Panc1 (cell line): ENCODE results near the gene HEMK1. TPM values are rescaled to one million over a fixed set of nuclear protein-coding genes. Genes with fewer than 3 reads are reported as not detected.

Source experiments
- ATAC-seq: fragments of 200-7000 bp; cut with Tn5 transposase; 2 replicates; pipeline ENCODE4 v1.9.1; 2020; ENCODE audit warnings: mild to moderate bottlenecking, moderate library complexity
- BruUV-seq: library from RNA; stranded (reverse); fragments of 400-500 nt; replicated peaks from 2 replicates; lab custom pipeline; 2021; lab: Mats Ljungman, UMichigan
- CTCF ChIA-PET: fragments of 300-600 bp; sonication (Branson Sonifier 250); formaldehyde crosslinking; loops from one replicate; lab custom pipeline; 2022; ENCODE audit warnings: antibody characterized with exemption; lab: Charles Lee
- POLR2A ChIA-PET: fragments of 300-600 bp; sonication (Branson Sonifier 250); formaldehyde crosslinking; loops from one replicate; lab custom pipeline; 2022; ENCODE audit warnings: antibody characterized with exemption; lab: Charles Lee
- DNase-seq: peaks from one replicate; pipeline ENCODE4 v3.0.0-alpha.2; 2010; ENCODE audit warnings: low read depth, low spot score
- H3K27ac ChIP-seq: 2 replicates; pipeline ENCODE4 v1.5.1; 2011; ENCODE audit warnings: mild to moderate bottlenecking, low read length, inconsistent platforms
- H3K27me3 ChIP-seq: fragments of 200-500 bp; sonication (Bioruptor generic); 2 replicates; pipeline ENCODE4 v1.6.0; 2014; ENCODE audit warnings: low read length, inconsistent platforms; ENCODE audit not compliant: control insufficient read depth, insufficient read depth
- H3K36me3 ChIP-seq: fragments of 200-500 bp; sonication (Bioruptor generic); 2 replicates; pipeline ENCODE4 v1.5.1; 2014; ENCODE audit warnings: inconsistent platforms, mild to moderate bottlenecking, low read length, moderate library complexity; ENCODE audit not compliant: control insufficient read depth, insufficient read depth
- H3K4me1 ChIP-seq: 2 replicates; pipeline ENCODE4 v1.5.1; 2011; ENCODE audit warnings: inconsistent platforms, mild to moderate bottlenecking, low read length, moderate library complexity; ENCODE audit not compliant: control insufficient read depth, insufficient read depth
- H3K4me3 ChIP-seq, 2 experiments: 2 replicates each; pipeline ENCODE4 v1.5.1; 2011 to 2012; ENCODE audit warnings: low read depth in 2 of 2, low read length in 2 of 2, mild to moderate bottlenecking in 2 of 2, inconsistent platforms in 1 of 2, moderate library complexity in 1 of 2
- H3K9me3 ChIP-seq: fragments of 200-500 bp; sonication (Bioruptor generic); 2 replicates; pipeline ENCODE4 v1.5.1; 2014; ENCODE audit warnings: low read depth, mild to moderate bottlenecking, inconsistent platforms, low read length, moderate library complexity; ENCODE audit not compliant: control insufficient read depth, insufficient read depth
- POLR2AphosphoS5 ChIP-seq: IDR thresholded peaks from 2 replicates; pipeline ENCODE4 v1.6.1; 2012; ENCODE audit warnings: mild to moderate bottlenecking, low read depth, low read length, moderate library complexity
- SIN3A ChIP-seq: IDR thresholded peaks from 2 replicates; pipeline ENCODE4 v1.6.1; 2012; ENCODE audit warnings: low read depth, mild to moderate bottlenecking, low read length, moderate library complexity, borderline replicate concordance; ENCODE audit not compliant: insufficient read depth
- TCF7L2 ChIP-seq: IDR thresholded peaks from 2 replicates; pipeline ENCODE4 v1.6.1; 2011; ENCODE audit warnings: mild to moderate bottlenecking, low read depth, low read length, inconsistent platforms
- in situ Hi-C: cut with HindIII; loops from 2 replicates; pipeline ENCODE4 v1.10.0; 2016; ENCODE audit warnings: low sequenced_read_pairs, low pct_unique_long_range_greater_than_20kb
- intact Hi-C: fragments of 100-400 bp; cut with micrococcal nuclease; formaldehyde crosslinking; loops from one replicate; pipeline ENCODE4 v1.10.0; 2022; ENCODE audit not compliant: unreplicated experiment
- total RNA-seq: library from RNA; stranded (reverse); gene quantifications from one replicate; pipeline ENCODE4 v1.2.1, GENCODE V29; 2021; ENCODE audit not compliant: unreplicated experiment
- TF ChIP-seq, protein P1 (sequence below): fragments of 450-650 bp; IDR thresholded peaks from 2 replicates; pipeline ENCODE4 v1.5.1; 2017; ENCODE audit warnings: mild to moderate bottlenecking
- TF ChIP-seq, protein P2 (sequence below), 2 experiments: IDR thresholded peaks; 2 replicates each; pipeline ENCODE4 v1.6.1; 2011 to 2012; ENCODE audit warnings: low read depth in 2 of 2, control low read depth in 1 of 2, low read length in 1 of 2, mild to moderate bottlenecking in 1 of 2, moderate library complexity in 1 of 2; ENCODE audit not compliant: insufficient read depth in 1 of 2

Gene HEMK1
- total RNA-seq, 1 experiment from 2014 or later: 12.1 TPM

DNA sequence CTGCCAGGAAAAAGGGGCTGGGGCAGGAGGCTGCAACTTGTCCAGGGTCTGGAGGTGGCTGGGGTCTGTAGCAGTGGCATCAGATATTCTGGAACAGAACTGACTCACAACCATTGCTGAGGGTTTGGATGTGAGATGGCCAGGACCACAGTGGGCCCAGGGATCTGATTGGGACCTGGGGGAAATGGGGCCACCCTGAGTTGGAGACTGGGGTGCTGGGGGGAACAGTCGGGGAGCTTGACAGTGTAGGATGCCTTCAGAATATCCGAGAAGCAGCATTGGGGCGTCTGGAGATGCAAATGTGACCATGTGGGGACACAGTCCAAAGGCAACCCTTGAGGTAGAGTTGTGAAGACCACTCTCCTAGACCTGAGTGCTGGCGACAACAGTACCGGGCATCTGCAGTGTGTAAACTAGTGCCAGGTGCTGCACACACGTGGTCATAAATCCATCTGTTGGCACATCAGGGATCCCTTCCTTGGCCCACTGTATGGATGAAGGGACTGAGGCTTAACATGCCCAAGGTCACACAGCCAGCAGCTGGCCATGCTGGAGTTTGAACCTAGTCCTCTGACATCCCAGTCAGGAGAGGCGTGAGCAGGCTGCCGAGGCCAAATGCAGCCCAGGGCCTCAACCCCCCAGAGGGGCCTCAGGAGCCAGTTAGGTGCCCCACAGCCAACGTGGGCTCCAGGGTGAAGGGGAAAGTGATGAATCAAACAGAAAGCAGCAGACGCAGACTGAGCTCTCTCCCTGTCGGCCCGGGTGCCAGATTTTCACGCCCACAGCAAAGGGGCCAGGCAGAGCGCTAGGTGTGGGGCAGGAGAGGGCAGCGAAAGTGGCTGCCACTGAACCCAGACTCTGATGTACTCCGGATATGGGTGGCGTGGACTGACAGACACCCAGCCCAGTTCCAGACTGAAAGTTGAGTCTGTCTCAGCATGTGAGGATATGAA lies 18.8 kb downstream of the HEMK1 start:
- DNase-seq (no peak), ATAC-seq (no peak)
- intact Hi-C loops: no loop called here
- ChIA-PET POLR2A (interaction anchor here (0.6 kb wide), 1 partner anchor 994 kb away, joined by 5 read pairs; no protein-coding TSS in a partner anchor), CTCF (interaction anchor here (0.5 kb wide), 1 partner anchor 328 kb away, joined by 4 read pairs; no protein-coding TSS in a partner anchor)
- no peaks in the 10 kb centered on the region for H3K9me3 ChIP-seq
- no peaks in the 10 kb centered on the region for H3K36me3 ChIP-seq
- BruUV-seq: no TSS peak
- no peaks in the 10 kb centered on the region for H3K27me3 ChIP-seq
- H3K27ac ChIP-seq: no peak overlapping the region
- in situ Hi-C loops: no loop called here
- H3K4me3 ChIP-seq: no peak overlapping the region
- no peak for TF ChIP-seq POLR2AphosphoS5
- TF ChIP-seq, protein P1, sequence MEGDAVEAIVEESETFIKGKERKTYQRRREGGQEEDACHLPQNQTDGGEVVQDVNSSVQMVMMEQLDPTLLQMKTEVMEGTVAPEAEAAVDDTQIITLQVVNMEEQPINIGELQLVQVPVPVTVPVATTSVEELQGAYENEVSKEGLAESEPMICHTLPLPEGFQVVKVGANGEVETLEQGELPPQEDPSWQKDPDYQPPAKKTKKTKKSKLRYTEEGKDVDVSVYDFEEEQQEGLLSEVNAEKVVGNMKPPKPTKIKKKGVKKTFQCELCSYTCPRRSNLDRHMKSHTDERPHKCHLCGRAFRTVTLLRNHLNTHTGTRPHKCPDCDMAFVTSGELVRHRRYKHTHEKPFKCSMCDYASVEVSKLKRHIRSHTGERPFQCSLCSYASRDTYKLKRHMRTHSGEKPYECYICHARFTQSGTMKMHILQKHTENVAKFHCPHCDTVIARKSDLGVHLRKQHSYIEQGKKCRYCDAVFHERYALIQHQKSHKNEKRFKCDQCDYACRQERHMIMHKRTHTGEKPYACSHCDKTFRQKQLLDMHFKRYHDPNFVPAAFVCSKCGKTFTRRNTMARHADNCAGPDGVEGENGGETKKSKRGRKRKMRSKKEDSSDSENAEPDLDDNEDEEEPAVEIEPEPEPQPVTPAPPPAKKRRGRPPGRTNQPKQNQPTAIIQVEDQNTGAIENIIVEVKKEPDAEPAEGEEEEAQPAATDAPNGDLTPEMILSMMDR: no peak
- TF ChIP-seq, protein P2, sequence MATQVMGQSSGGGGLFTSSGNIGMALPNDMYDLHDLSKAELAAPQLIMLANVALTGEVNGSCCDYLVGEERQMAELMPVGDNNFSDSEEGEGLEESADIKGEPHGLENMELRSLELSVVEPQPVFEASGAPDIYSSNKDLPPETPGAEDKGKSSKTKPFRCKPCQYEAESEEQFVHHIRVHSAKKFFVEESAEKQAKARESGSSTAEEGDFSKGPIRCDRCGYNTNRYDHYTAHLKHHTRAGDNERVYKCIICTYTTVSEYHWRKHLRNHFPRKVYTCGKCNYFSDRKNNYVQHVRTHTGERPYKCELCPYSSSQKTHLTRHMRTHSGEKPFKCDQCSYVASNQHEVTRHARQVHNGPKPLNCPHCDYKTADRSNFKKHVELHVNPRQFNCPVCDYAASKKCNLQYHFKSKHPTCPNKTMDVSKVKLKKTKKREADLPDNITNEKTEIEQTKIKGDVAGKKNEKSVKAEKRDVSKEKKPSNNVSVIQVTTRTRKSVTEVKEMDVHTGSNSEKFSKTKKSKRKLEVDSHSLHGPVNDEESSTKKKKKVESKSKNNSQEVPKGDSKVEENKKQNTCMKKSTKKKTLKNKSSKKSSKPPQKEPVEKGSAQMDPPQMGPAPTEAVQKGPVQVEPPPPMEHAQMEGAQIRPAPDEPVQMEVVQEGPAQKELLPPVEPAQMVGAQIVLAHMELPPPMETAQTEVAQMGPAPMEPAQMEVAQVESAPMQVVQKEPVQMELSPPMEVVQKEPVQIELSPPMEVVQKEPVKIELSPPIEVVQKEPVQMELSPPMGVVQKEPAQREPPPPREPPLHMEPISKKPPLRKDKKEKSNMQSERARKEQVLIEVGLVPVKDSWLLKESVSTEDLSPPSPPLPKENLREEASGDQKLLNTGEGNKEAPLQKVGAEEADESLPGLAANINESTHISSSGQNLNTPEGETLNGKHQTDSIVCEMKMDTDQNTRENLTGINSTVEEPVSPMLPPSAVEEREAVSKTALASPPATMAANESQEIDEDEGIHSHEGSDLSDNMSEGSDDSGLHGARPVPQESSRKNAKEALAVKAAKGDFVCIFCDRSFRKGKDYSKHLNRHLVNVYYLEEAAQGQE (IDR thresholded peaks at IDR 0.05; ENCODE audit: insufficient read depth in 1 of 2, low read depth in 2 of 2, low read length in 1 of 2): no peak
- TF ChIP-seq TCF7L2: no peak
- TF ChIP-seq SIN3A: no peak
- H3K4me1 ChIP-seq: no peaks in the 10 kb centered on the region

DNA sequence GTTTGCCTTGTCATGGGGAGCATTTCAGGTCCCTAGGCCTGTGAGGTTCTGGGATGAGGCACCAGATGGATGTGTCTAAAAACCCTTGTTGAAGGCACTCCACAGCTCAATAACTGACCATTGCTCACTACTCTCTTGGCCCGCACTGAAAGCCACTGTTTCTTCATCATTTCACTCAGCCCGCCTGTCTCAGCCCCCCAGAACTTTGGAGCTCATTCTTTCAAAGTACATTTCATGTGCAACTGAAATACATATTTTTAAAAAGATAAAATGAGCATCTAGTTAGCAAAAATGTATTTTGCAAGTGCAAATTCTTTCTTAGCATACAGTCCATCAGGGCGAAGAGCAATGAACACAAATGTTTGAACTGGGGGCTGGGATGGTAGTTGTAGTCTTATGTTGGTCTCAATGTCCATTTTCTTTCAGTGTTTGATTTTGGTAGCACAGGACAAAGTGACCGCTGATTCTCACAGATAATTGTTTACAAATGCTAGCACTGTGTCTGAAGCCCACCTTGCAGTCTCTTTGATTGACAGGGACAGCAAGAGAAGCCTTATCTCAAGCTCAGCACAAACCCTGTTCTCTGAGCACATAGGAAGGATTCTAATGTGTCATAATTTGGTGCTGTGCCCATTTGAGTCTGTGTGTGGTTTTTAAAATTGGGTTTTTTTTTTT lies 19.6 kb downstream of the HEMK1 start:
- ATAC-seq (no peak), DNase-seq (no peak)
- no peaks in the 10 kb centered on the region for H3K36me3 ChIP-seq
- CTCF ChIA-PET: no interaction called here
- POLR2A ChIA-PET: no interaction called here
- H3K9me3 ChIP-seq: no peaks in the 10 kb centered on the region
- no TSS peak for BruUV-seq
- TF ChIP-seq SIN3A (no peak), POLR2AphosphoS5 (no peak), TCF7L2 (no peak)
- TF ChIP-seq, protein P1: no peak
- TF ChIP-seq, protein P2 (IDR thresholded peaks at IDR 0.05; ENCODE audit: insufficient read depth in 1 of 2, low read depth in 2 of 2, low read length in 1 of 2): no peak
- in situ Hi-C loops (no loop called here), intact Hi-C loops (no loop called here)
- H3K27ac ChIP-seq: no peak overlapping the region
- no peak overlapping the region for H3K4me3 ChIP-seq
- no peaks in the 10 kb centered on the region for H3K4me1 ChIP-seq
- no peaks in the 10 kb centered on the region for H3K27me3 ChIP-seq
